Tibial artery (tissue), 4 donors: ENCODE results near the gene CYP3A5.

Experiments
- DNase-seq, 2 donors: peaks; one replicate each; pipeline ENCODE4 v3.0.0-alpha.2; 2019
- H3K27ac ChIP-seq, 2 donors: fragments of 200-600 bp; sonication (generic) in 1 of 2; 1 replicate in 1 of 2; 2 replicates in 1 of 2; pipeline ENCODE4 v1.5.1; 2018 to 2019; ENCODE audit warnings: mild to moderate bottlenecking in 1 of 2
- H3K27me3 ChIP-seq, 2 donors: fragments of 200-600 bp; sonication (generic) in 1 of 2; one replicate each; pipeline versions ENCODE4 v1.5.1 to v1.6.0; 2016 to 2019
- H3K36me3 ChIP-seq, 3 donors: fragments of 200-600 bp; sonication (generic) in 2 of 3; one replicate each; pipeline ENCODE4 v1.5.1; 2016 to 2019; ENCODE audit warnings: mild to moderate bottlenecking in 2 of 3
- H3K4me1 ChIP-seq, 4 donors: fragments of 200-600 bp; sonication (generic) in 2 of 4; 1 replicate in 3 of 4; 2 replicates in 1 of 4; pipeline ENCODE4 v1.5.1; 2016 to 2019
- H3K4me3 ChIP-seq, 2 donors: fragments of 200-600 bp; sonication (generic) in 1 of 2; 1 replicate in 1 of 2; 2 replicates in 1 of 2; pipeline ENCODE4 v1.5.1; 2018 to 2019; ENCODE audit warnings: mild to moderate bottlenecking in 2 of 2
- H3K9me3 ChIP-seq, 3 donors: fragments of 200-600 bp; sonication (generic) in 1 of 3; one replicate each; pipeline ENCODE4 v1.5.1; 2016 to 2019
- CTCF ChIP-seq, 2 experiments: fragments of 200-600 bp in 1 of 2; fragments of 450-650 bp in 1 of 2; IDR thresholded peaks; one replicate each; pipeline ENCODE4 v1.5.1; 2017 to 2019; ENCODE audit warnings: antibody characterized with exemption in 2 of 2, mild to moderate bottlenecking in 1 of 2, moderate library complexity in 1 of 2
- intact Hi-C: fragments of 100-400 bp; cut with DNase I; formaldehyde crosslinking; loops from one replicate; pipeline ENCODE4 v1.15.0; 2023; ENCODE audit warnings: low total_unique reads

CYP3A5 gene

GRCh38 chr7:99627513-99627912 lies 52.3 kb downstream of the CYP3A5 start:
- H3K36me3 ChIP-seq, result peaks cover 80 to 100% (median 91%) of the 10 kb centered on the region in 3 donors
- no peak for TF ChIP-seq CTCF (IDR thresholded peaks at IDR 0.05)
- DNase-seq, result no peak
- intact Hi-C loops, result no loop called here
- H3K27ac ChIP-seq, result no peak overlapping the region
- no peaks in the 10 kb centered on the region for H3K9me3 ChIP-seq
- H3K4me3 ChIP-seq, result no peak overlapping the region
- peaks cover 0 to 4% (median 0%) of the 10 kb centered on the region in 4 donors for H3K4me1 ChIP-seq
- H3K27me3 ChIP-seq, result no peaks in the 10 kb centered on the region

GRCh38 chr7:99626661-99627060 lies 53.1 kb downstream of the CYP3A5 start:
- Histone ChIP-seq H3K27ac (no peak overlapping the region), H3K4me1 (peaks cover 0 to 4% (median 0%) of the 10 kb centered on the region in 4 donors), H3K36me3 (peaks cover 88 to 100% (median 97%) of the 10 kb centered on the region in 3 donors), H3K4me3 (no peak overlapping the region), H3K9me3 (no peaks in the 10 kb centered on the region), H3K27me3 (no peaks in the 10 kb centered on the region)
- intact Hi-C loops, result no loop called here
- DNase-seq, result peak in 1 of 2 donors; percentile 3
- no peak for TF ChIP-seq CTCF (IDR thresholded peaks at IDR 0.05)

GRCh38 chr7:99625961-99626360 lies 53.8 kb downstream of the CYP3A5 start:
- no peak overlapping the region for H3K27ac ChIP-seq
- no peaks in the 10 kb centered on the region for H3K9me3 ChIP-seq
- H3K36me3 ChIP-seq, result peaks cover 93 to 100% (median 99%) of the 10 kb centered on the region in 3 donors
- no peaks in the 10 kb centered on the region for H3K27me3 ChIP-seq
- no peak overlapping the region for H3K4me3 ChIP-seq
- TF ChIP-seq CTCF (IDR thresholded peaks at IDR 0.05), result no peak
- intact Hi-C loops, result no loop called here
- DNase-seq, result no peak
- peaks cover 0 to 4% (median 0%) of the 10 kb centered on the region in 4 donors for H3K4me1 ChIP-seq

GRCh38 chr7:99625321-99625720 lies 54.5 kb downstream of the CYP3A5 start:
- intact Hi-C loops, result no loop called here
- Histone ChIP-seq H3K4me3 (no peak overlapping the region), H3K27ac (no peak overlapping the region), H3K9me3 (no peaks in the 10 kb centered on the region), H3K36me3 (peaks cover 95 to 99% (median 99%) of the 10 kb centered on the region in 3 donors), H3K4me1 (peaks cover 0 to 4% (median 0%) of the 10 kb centered on the region in 4 donors), H3K27me3 (no peaks in the 10 kb centered on the region)
- TF ChIP-seq CTCF (IDR thresholded peaks at IDR 0.05), result no peak
- DNase-seq, result peak in 1 of 2 donors; percentile 25

- peak in 1 of 2 donors; percentile 53 for DNase-seq
- H3K27ac ChIP-seq, result no peak overlapping the region
- intact Hi-C loops, result no loop called here
- peaks cover 0 to 4% (median 0%) of the 10 kb centered on the region in 4 donors for H3K4me1 ChIP-seq
- H3K27me3 ChIP-seq, result no peaks in the 10 kb centered on the region
- H3K9me3 ChIP-seq, result no peaks in the 10 kb centered on the region
- H3K36me3 ChIP-seq, result peaks cover 95 to 99% (median 99%) of the 10 kb centered on the region in 3 donors
- H3K4me3 ChIP-seq, result no peak overlapping the region
- no peak for TF ChIP-seq CTCF (IDR thresholded peaks at IDR 0.05)
Observed at GRCh38 chr7:99624484-99624883, 55.3 kb downstream of the CYP3A5 start.
